GM12872 (cell line): Measurements from ENCODE around the gene SIN3B.

Source experiments
- TF ChIP-seq, protein P1 (sequence below): IDR thresholded peaks from 3 replicates; pipeline ENCODE4 v1.5.1; 2011; ENCODE audit warnings: low read depth, mild to moderate bottlenecking, low read length, moderate library complexity; ENCODE audit not compliant: insufficient read depth

Gene SIN3B

DNA sequence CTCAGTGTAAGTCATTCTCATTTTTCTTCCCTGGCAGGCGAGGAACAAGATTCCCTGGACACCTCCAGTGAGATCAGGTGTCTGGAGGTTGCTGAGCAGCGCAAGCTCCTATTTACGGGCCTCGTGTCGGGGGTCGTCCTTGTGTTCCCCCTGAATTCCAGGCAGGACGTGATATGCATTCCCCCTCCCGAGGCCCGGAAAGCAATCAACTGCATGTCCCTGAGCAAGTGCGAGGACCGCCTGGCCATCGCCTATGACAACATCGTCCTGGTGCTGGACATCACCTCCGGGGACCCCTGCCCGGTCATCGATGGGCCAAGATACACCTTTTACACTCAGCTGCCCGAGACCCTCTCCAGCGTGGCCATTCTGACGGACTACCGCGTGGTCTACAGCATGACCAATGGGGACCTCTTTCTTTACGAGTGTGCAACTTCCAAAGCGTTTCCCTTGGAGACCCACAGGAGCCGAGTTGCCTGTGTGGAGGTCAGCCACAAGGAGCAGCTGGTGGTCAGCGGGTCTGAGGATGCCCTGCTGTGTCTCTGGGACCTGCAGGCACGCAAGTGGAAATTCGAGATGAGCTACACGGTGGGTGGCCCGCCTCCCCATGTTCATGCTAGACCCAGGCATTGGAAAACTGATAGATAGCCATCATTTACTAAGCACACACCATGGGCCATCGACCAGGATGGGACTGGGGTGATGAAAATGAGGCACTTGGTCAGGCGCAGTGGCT is 21.5 kb upstream of the SIN3B start:
- TF ChIP-seq, protein P1, sequence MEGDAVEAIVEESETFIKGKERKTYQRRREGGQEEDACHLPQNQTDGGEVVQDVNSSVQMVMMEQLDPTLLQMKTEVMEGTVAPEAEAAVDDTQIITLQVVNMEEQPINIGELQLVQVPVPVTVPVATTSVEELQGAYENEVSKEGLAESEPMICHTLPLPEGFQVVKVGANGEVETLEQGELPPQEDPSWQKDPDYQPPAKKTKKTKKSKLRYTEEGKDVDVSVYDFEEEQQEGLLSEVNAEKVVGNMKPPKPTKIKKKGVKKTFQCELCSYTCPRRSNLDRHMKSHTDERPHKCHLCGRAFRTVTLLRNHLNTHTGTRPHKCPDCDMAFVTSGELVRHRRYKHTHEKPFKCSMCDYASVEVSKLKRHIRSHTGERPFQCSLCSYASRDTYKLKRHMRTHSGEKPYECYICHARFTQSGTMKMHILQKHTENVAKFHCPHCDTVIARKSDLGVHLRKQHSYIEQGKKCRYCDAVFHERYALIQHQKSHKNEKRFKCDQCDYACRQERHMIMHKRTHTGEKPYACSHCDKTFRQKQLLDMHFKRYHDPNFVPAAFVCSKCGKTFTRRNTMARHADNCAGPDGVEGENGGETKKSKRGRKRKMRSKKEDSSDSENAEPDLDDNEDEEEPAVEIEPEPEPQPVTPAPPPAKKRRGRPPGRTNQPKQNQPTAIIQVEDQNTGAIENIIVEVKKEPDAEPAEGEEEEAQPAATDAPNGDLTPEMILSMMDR = no peak

DNA sequence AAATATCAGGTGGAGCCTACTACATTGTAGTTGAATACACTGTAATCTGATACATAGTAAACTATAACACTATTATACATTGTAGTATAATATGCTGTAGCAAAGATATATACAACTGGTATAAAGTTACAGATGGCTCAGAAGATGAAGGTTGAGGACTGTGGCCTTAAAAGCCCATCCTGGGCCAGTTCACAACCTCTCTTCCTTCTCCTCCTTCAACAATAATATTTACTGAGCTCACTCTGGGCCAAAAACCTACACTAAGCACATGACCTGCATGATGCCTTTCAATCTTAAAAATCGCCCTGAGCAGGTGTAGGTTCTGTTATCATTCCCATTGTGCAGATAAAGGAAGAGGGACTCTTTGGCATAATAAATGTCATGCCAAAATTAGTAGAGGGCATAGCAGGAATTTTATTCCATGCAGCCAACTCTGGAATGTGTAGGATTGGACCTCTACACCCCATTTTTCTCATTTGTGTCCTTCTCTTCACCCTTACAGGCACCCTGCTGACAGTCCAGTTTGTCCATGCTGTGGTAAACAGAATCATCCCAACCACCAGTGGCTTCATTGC is 14.6 kb upstream of the SIN3B start:
- TF ChIP-seq, protein P1 = no peak

DNA sequence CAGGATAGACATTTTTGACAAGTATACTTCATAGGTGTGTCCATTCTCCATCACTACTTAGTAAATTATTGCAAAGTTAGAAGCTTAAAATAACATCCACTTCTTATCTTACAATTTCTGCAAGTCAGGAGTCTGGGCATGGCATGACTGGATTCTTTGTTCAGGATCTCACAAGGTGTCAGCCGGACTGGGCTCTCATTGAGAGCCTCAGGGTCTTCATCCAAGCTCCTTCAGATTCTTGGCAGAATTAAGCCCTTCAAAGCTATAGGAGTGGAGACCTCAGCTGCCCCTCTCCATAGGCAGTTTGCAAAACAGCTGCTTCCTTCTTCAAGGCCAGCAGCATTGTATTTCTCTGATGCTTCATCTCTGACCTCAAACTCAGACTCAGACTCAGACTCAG is 9.1 kb upstream of the SIN3B start:
- TF ChIP-seq, protein P1 = no peak

DNA sequence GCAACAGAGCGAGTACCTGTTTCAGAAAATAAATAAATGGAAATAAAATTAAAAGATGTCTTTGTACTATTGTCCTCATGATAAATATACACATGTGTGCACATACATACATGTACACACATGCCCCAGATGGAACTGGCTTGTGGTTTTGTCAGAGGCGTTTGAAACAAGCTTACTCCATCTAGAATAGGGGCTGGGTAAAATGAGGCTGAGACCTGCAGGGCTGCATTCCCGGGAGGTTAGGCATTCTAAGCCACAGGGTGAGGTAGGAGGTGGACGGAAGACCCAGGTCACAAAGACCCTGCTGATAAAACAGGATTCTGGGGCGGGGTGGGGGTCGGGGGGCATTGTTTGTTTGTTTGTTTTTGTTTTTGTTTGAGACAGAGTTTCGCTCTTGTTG is 8.1 kb upstream of the SIN3B start:
- TF ChIP-seq, protein P1 = no peak

DNA sequence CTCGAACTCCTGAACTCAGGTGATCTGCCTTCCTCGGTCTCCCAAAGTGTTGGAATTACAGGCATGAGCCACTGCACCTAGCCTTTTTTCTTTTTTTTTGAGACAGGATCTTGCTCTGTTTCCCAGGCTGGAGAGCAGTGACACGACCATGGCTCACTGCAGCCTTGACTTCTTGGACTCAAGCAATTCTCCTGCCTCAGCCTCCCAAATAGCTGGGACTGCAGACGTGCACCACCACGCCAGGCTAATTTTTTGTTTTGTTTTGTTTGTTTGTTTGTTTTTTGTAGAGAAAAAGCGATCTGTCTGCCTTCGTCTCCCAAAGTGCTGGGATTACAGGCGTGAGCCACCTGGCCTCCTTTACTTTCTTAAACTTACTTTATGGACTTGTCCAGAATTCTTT is 6.5 kb upstream of the SIN3B start:
- TF ChIP-seq, protein P1 = no peak

DNA sequence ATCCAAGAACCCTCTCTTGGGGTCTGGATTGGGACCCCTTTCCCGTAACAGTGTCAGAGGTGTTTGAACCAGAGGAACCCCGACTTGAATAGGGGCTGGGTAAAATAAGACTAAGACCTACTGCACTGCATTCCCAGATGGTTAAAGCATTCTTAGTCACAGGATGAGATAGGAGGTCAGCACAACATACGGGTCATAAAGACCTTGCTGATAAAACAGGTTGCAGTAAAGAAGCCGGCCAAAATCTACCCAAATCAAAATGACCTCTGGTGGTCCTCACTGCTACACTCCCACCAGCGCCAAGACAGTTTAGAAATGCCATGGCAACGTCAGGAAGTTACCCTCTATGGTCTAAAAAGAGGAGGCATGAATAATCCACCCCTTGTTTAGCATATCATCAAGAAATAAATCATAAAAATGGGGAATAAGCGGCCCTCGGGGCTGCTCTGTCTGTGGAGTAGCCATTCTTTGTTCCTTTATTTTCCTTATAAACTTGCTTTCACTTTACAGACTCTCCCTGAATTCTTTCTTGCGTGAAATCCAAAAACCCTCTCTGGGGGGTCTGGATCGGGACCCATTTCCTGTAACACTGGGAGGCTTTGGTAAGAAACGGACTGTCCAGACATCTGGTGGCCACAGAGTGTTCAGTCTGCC is 4.4 kb upstream of the SIN3B start:
- TF ChIP-seq, protein P1 = no peak

DNA sequence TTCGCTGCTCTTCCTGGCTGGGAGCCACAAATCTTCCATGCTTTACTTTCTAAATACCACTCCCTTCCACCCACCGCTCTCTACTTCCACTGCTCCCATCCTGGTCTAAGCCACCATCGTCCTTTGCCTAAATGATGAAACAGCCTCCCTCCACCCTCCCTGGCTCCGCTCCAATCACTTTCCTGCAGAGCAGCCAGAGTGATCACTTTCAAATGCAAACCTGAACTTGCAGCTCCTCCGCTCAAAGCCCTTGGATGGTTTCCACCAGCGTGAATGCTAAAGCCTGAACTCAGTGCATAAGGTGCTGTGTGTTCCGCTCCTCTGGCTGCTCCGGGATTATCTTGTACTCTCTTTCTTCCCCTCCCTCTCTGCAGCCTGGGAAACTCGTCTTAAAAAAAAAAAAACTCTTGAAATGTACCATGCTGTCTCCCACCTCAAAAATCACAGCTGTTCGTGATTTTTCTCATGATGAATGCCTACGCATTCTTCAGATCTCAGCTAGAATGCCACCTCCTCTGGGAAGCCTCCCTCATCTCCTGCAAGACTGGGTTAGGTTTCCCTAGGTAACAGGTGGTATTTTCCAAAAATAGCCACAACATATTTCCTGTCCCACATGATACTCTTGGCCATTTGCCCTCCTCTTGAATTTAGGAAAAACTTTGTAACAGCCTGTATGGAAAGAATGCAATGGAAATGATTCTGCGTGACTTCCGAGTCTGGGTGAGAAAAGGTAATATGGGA is 3.7 kb upstream of the SIN3B start:
- TF ChIP-seq, protein P1 = no peak
